ENCODE results near the gene MMRN1. TPM values are rescaled to one million over a fixed set of nuclear protein-coding genes. Genes with fewer than 3 reads are reported as not detected.

MMRN1 gene
- total RNA-seq, 1 donor from 2014 or later, result 27.6 TPM

GRCh38 chr4:89998469-89999011 is 103.9 kb downstream of the MMRN1 start:
- DNase-seq, result no peak

DNA sequence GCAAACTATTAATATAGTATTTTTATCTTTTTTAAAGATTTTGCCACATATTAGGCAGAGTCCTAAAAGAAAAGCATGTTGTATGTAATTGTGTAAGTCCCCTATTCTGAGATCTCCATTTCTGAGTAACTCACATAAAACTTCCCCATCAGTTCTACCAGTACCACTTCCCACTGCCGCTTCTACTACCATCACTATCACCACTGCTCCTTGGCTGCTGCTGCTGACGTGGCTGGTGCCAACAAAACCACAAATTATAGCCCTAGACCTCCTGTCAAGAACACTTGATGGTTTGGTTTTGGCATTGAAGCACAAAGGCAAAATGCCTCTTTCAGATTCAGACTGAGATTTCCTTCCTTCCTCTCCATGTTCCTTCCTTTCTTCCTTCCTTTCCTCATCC is 106.4 kb downstream of the MMRN1 start:
- DNase-seq, result no peak

GRCh38 chr4:90002441-90003062 is 107.9 kb downstream of the MMRN1 start:
- peak; percentile 10 for DNase-seq

Other genes with a start within 250 kb of the MMRN1 start
- 17.7 TPM for gene SNCA, start 57.7 kb upstream of the MMRN1 start, total RNA-seq
- gene CCSER1, start 232.5 kb downstream of the MMRN1 start, total RNA-seq, result 19.9 TPM